Measurements from ENCODE around the gene CCDC110.
"Not testable (repeated sequence)": the region's sequence is repeated elsewhere in the genome, so short reads cannot be mapped to it uniquely, and the experiment has no call there.

CCDC110 gene

DNA sequence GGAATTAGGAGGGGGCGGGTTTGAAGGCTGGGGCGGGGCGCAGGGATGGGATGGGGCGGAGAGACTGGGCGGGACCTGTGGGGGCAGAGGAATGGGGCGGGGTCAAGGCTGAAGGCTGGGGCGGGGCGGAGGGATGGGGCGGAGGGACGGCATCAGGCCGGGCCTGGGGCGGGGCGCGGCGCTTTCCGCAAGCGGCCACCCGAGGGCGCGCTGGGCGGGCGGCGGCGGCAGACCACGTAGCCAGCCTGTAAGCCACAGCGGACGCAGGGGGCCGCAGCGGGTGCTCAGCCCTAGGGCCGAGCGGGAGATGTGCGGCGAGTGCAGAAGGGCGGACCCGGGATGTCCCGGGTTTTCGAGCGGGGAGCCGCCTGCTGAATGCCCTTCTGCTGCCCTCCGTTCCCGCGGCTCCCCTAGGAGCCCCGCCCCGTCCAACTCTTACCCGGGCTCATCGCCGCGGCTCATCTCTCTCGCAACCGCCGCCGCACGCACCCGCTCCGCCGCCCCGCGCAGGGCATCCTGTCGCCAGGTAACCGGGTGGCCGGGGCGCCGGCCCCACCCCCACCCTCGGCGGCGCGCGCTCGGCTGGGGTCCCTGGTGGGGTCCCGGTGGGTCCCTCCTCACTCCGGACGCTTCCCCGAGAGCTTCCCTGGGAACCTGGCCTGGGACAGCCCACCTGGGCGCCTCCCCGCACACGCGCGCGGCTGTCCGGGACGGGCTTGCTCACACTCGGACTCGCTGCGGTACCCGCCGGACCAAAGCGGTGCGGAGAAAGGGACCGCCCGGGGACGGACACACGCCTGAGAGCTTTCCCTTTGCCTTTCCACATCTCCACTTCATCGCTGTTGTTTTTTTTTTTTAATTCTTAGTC, at the start of gene CCDC110:
Gene CCDC110, minus strand, starts transcription at position 499 of the 868 bp plus-strand sequence. Its CDS starts 50 bp downstream, at position 449.
- peak; percentile 95 for DNase-seq (ENCODE audit: low spot score)

GRCh38 chr4:185520119-185520518, 48.6 kb upstream of the CCDC110 start:
- no peak for DNase-seq (ENCODE audit: low spot score)

GRCh38 chr4:185518494-185518893, 47.0 kb upstream of the CCDC110 start:
- DNase-seq (ENCODE audit: low spot score) = no peak

- no peak for DNase-seq (ENCODE audit: low spot score)
These were observed 46.5 kb upstream of the CCDC110 start for GRCh38 chr4:185518069-185518468.

- DNase-seq (ENCODE audit: low spot score) = no peak
These were observed 43.7 kb upstream of the CCDC110 start for GRCh38 chr4:185515248-185515647.

- no peak for DNase-seq (ENCODE audit: low spot score)
These were observed 42.7 kb upstream of the CCDC110 start for GRCh38 chr4:185514182-185514697.

DNA sequence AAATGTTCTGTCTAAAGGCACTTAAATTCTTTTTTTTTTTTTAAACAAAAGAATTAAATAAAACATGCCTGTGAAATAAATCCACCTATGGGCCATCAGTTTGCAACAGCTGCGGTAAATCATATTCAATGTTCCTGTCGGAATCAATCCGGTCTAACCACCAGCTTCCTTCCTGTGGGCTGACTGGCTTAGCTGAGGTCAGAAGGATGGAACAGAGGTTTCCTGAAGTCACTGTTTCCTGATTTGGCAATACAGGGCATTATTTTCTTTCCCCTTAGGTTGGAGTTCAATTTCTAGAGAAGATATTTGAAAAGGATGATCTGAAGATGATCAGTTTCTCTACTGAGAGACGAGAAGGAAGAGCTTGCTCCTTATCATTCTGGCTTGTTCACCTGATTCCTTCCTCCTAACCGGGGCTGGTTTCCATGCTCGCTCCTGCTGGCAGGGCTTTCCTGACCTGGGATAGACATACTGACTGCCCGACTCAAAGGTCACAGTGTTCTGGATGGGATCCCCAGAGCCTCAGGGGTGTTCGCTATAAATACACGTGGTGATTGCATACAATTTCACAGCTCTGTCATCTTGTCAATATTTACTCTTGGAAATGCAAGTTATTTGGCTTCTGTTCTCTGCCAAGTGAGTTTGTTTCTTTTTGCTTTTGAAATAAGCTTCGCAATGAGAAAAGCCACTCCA, 42.1 kb upstream of the CCDC110 start:
- no peak for DNase-seq (ENCODE audit: low spot score)

- DNase-seq (ENCODE audit: low spot score) = no peak
These were observed 41.0 kb upstream of the CCDC110 start for GRCh38 chr4:185512516-185512915.

- DNase-seq (ENCODE audit: low spot score) = not testable (repeated sequence)
These were observed 39.7 kb upstream of the CCDC110 start for GRCh38 chr4:185511243-185511642.

DNA sequence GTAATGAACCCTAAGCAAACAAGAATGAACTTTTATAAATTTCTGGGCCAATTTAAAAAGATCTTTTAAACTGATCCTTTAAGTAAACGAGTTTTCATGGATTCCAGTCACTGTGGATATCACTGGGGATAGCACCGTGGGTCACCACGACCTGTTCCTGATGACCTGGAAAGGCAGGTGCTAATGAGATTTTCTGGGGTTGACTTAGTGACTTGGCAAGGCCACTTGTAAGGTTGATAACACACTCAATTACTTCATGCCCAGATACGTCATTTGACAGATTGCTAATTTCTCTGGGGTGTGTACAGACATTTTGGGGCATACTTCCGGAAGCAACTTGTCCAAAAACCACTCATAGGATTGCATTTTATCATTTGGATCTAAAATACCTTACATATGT, 39.3 kb upstream of the CCDC110 start:
- no peak for DNase-seq (ENCODE audit: low spot score)

GRCh38 chr4:185508181-185508580, 36.6 kb upstream of the CCDC110 start:
- DNase-seq (ENCODE audit: low spot score) = no peak

DNA sequence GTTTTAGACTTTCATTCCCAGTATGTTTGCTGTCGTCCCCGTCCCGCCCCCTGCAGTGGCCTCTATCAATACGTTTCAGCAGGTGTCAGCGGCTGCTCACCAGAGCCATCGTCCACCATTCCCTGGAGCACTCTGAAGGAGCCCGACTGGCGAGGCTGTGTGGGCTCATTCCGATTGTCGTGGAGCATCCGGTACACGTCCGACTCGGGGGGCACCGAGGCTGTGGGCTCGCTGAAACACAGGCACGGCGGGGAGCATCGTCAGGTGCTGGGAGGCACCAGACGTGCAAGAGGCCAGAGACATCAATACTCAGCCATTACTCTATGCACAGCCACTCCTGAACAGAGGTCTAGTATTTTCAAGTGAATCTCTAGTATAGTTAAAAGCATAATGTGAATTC, 34.9 kb upstream of the CCDC110 start:
- DNase-seq (ENCODE audit: low spot score) = no peak

- no peak for DNase-seq (ENCODE audit: low spot score)
These were observed 32.8 kb upstream of the CCDC110 start for GRCh38 chr4:185504098-185505047.

DNA sequence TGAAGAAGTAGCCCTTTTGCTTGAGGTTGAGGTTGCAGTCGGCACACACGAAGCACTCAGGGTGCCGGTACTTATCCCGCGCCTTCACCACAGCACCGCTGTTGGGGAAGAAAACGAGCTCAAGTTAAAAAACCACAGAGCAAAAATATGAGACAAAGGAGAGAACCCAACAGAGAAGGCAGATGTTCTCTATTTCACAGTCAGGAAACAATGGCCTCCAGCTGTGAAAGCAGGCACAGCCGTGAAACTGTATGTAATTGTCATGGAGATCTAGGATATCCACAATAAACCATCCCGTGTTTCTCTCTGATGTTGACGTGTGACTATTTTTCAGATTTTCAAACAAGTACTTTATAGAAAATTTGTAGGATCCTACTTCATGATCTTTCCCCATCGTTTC, 30.9 kb upstream of the CCDC110 start:
- DNase-seq (ENCODE audit: low spot score) = no peak

- no peak for DNase-seq (ENCODE audit: low spot score)
These were observed 29.0 kb upstream of the CCDC110 start for GRCh38 chr4:185500576-185500975.

- DNase-seq (ENCODE audit: low spot score) = no peak
These were observed 28.5 kb upstream of the CCDC110 start for GRCh38 chr4:185500035-185500434.

- no peak for DNase-seq (ENCODE audit: low spot score)
These were observed 17.1 kb upstream of the CCDC110 start for GRCh38 chr4:185488650-185489049.

DNA sequence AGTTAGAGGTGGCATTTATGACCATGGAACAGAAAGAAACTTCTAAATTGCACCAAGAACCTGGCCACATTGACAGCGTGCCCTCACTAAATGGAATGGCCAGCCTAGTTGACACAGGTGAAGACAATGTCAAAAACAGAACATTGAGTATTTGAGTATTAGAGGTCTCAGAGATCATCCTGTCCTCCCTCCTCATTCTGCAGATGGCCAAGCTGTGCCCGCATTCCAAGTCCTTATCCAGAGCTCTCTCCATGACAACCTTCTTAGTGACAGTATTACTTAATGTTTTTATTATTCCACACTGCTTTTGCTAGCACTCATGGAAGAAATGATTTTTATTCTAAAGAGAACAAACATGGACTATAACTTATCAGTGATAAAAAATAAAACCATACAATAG, 9.9 kb upstream of the CCDC110 start:
- DNase-seq (ENCODE audit: low spot score) = no peak

- no peak for DNase-seq (ENCODE audit: low spot score)
These were observed 8.6 kb upstream of the CCDC110 start for GRCh38 chr4:185480016-185480732.

- DNase-seq (ENCODE audit: low spot score) = no peak
These were observed 8.0 kb upstream of the CCDC110 start for GRCh38 chr4:185479507-185479971.

- no peak for DNase-seq (ENCODE audit: low spot score)
These were observed 1.7 kb upstream of the CCDC110 start for GRCh38 chr4:185473247-185473646.
